Panc1 (cell line): ENCODE results near the gene CCDC88A. TPM values are rescaled to one million over a fixed set of nuclear protein-coding genes. Genes with fewer than 3 reads are reported as not detected.
A peak's percentile ranks its signal among the peaks of the same experiment; 100 is the strongest.

Experiments
- ATAC-seq: fragments of 200-7000 bp; cut with Tn5 transposase; 2 replicates; pipeline ENCODE4 v1.9.1; 2020; ENCODE audit warnings: mild to moderate bottlenecking, moderate library complexity
- BruUV-seq: library from RNA; stranded (reverse); fragments of 400-500 nt; replicated peaks from 2 replicates; lab custom pipeline; 2021; lab: Mats Ljungman, UMichigan
- CTCF ChIA-PET: fragments of 300-600 bp; sonication (Branson Sonifier 250); formaldehyde crosslinking; loops from one replicate; lab custom pipeline; 2022; ENCODE audit warnings: antibody characterized with exemption; lab: Charles Lee
- POLR2A ChIA-PET: fragments of 300-600 bp; sonication (Branson Sonifier 250); formaldehyde crosslinking; loops from one replicate; lab custom pipeline; 2022; ENCODE audit warnings: antibody characterized with exemption; lab: Charles Lee
- DNase-seq: peaks from one replicate; pipeline ENCODE4 v3.0.0-alpha.2; 2010; ENCODE audit warnings: low read depth, low spot score
- H3K27ac ChIP-seq: 2 replicates; pipeline ENCODE4 v1.5.1; 2011; ENCODE audit warnings: mild to moderate bottlenecking, low read length, inconsistent platforms
- H3K27me3 ChIP-seq: fragments of 200-500 bp; sonication (Bioruptor generic); 2 replicates; pipeline ENCODE4 v1.6.0; 2014; ENCODE audit warnings: low read length, inconsistent platforms; ENCODE audit not compliant: control insufficient read depth, insufficient read depth
- H3K36me3 ChIP-seq: fragments of 200-500 bp; sonication (Bioruptor generic); 2 replicates; pipeline ENCODE4 v1.5.1; 2014; ENCODE audit warnings: inconsistent platforms, mild to moderate bottlenecking, low read length, moderate library complexity; ENCODE audit not compliant: control insufficient read depth, insufficient read depth
- H3K4me1 ChIP-seq: 2 replicates; pipeline ENCODE4 v1.5.1; 2011; ENCODE audit warnings: inconsistent platforms, mild to moderate bottlenecking, low read length, moderate library complexity; ENCODE audit not compliant: control insufficient read depth, insufficient read depth
- H3K4me3 ChIP-seq, 2 experiments: 2 replicates each; pipeline ENCODE4 v1.5.1; 2011 to 2012; ENCODE audit warnings: low read depth in 2 of 2, low read length in 2 of 2, mild to moderate bottlenecking in 2 of 2, inconsistent platforms in 1 of 2, moderate library complexity in 1 of 2
- H3K9me3 ChIP-seq: fragments of 200-500 bp; sonication (Bioruptor generic); 2 replicates; pipeline ENCODE4 v1.5.1; 2014; ENCODE audit warnings: low read depth, mild to moderate bottlenecking, inconsistent platforms, low read length, moderate library complexity; ENCODE audit not compliant: control insufficient read depth, insufficient read depth
- CTCF ChIP-seq: fragments of 450-650 bp; IDR thresholded peaks from 2 replicates; pipeline ENCODE4 v1.5.1; 2017; ENCODE audit warnings: mild to moderate bottlenecking
- POLR2AphosphoS5 ChIP-seq: IDR thresholded peaks from 2 replicates; pipeline ENCODE4 v1.6.1; 2012; ENCODE audit warnings: mild to moderate bottlenecking, low read depth, low read length, moderate library complexity
- REST ChIP-seq, 2 experiments: IDR thresholded peaks; 2 replicates each; pipeline ENCODE4 v1.6.1; 2011 to 2012; ENCODE audit warnings: low read depth in 2 of 2, control low read depth in 1 of 2, low read length in 1 of 2, mild to moderate bottlenecking in 1 of 2, moderate library complexity in 1 of 2; ENCODE audit not compliant: insufficient read depth in 1 of 2
- SIN3A ChIP-seq: IDR thresholded peaks from 2 replicates; pipeline ENCODE4 v1.6.1; 2012; ENCODE audit warnings: low read depth, mild to moderate bottlenecking, low read length, moderate library complexity, borderline replicate concordance; ENCODE audit not compliant: insufficient read depth
- TCF7L2 ChIP-seq: IDR thresholded peaks from 2 replicates; pipeline ENCODE4 v1.6.1; 2011; ENCODE audit warnings: mild to moderate bottlenecking, low read depth, low read length, inconsistent platforms
- in situ Hi-C: cut with HindIII; loops from 2 replicates; pipeline ENCODE4 v1.10.0; 2016; ENCODE audit warnings: low sequenced_read_pairs, low pct_unique_long_range_greater_than_20kb
- intact Hi-C: fragments of 100-400 bp; cut with micrococcal nuclease; formaldehyde crosslinking; loops from one replicate; pipeline ENCODE4 v1.10.0; 2022; ENCODE audit not compliant: unreplicated experiment
- total RNA-seq: library from RNA; stranded (reverse); gene quantifications from one replicate; pipeline ENCODE4 v1.2.1, GENCODE V29; 2021; ENCODE audit not compliant: unreplicated experiment

CCDC88A gene
- total RNA-seq, 1 experiment from 2014 or later, result 99.8 TPM

DNA sequence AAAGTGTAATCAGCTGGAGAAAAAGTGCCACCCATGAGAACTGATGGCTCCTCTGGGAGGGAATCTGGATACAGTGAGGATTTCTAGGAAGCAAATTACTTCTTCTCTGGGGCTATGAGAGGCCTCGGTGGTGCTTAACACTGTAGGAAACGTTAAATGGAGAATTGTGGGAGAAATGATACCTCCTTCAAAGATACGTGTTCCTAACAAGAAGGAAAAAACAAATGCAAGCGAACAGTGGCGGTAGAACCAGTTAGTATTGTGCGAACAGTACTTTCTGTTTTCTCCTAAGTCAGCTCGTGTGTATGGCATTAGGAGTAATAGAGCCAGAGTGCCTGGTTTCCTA is 150.0 kb downstream of the CCDC88A start:
- ChIA-PET POLR2A (interaction anchor here (0.7 kb wide), 2 partner anchors 250 to 448 kb away, joined by 5 to 15 read pairs; partner anchors contain the start of gene CFAP36), CTCF (no interaction called here)
- Histone ChIP-seq H3K4me1 (peaks cover 9% of the 10 kb centered on the region; the same call in 1 of the 2 replicates), H3K27me3 (no peaks in the 10 kb centered on the region), H3K9me3 (no peaks in the 10 kb centered on the region), H3K4me3 (peak overlapping the region; percentile 89 to 95), H3K36me3 (peaks cover 4% of the 10 kb centered on the region), H3K27ac (peak overlapping the region; percentile 99)
- intact Hi-C loops, result no loop called here
- ATAC-seq (peak; percentile 52), DNase-seq (no peak)
- TSS peak; percentile 98 for BruUV-seq
- no peak for TF ChIP-seq SIN3A
- TF ChIP-seq TCF7L2, result no peak
- TF ChIP-seq POLR2AphosphoS5, result no peak
- in situ Hi-C loops, result no loop called here

GRCh38 chr2:55268907-55269644 is 150.6 kb downstream of the CCDC88A start, which contains the start of gene MTIF2:
TSS of gene MTIF2 (minus strand) at chr2:55269231. CDS start at chr2:55263858, 5,373 bp downstream.
- peak; percentile 87 for DNase-seq
- TF ChIP-seq REST (IDR thresholded peaks at IDR 0.05; ENCODE audit: insufficient read depth in 1 of 2, low read depth in 2 of 2, low read length in 1 of 2) (peak in 1 of 2 experiments; percentile 59; a peak in 1 of 4 replicates), CTCF (no peak), TCF7L2 (peak; percentile 39; the same call in 1 of the 2 replicates), POLR2AphosphoS5 (peak; percentile 98), SIN3A (peak; percentile 94)
- CTCF ChIA-PET, result no interaction called here
- H3K27me3 ChIP-seq, result no peaks in the 10 kb centered on the region
- POLR2A ChIA-PET, result interaction anchor here (0.7 kb wide), 2 partner anchors 250 to 448 kb away, joined by 5 to 15 read pairs; partner anchors contain the start of gene CFAP36
- peaks cover 4% of the 10 kb centered on the region for H3K36me3 ChIP-seq
- peaks cover 9% of the 10 kb centered on the region; the same call in 1 of the 2 replicates for H3K4me1 ChIP-seq
- peak; percentile 99 for ATAC-seq
- in situ Hi-C loops (no loop called here), intact Hi-C loops (no loop called here)
- peak within 1 kb of the TSS; percentile 99 for H3K27ac ChIP-seq
- BruUV-seq, result no TSS peak
- no peaks in the 10 kb centered on the region for H3K9me3 ChIP-seq
- peak within 1 kb of the TSS; percentile 89 to 95 for H3K4me3 ChIP-seq
